Testis (tissue), 2 donors: ENCODE data around the gene RPL28.

Source experiments
- CTCF ChIP-seq, 3 experiments: fragments of 450-650 bp in 2 of 3; fragments of 200-600 bp in 1 of 3; sonication (generic) in 1 of 3; IDR thresholded peaks; one replicate each; pipeline ENCODE4 v1.5.1; 2016 to 2019; ENCODE audit warnings: antibody characterized with exemption in 3 of 3, mild to moderate bottlenecking in 2 of 3, moderate library complexity in 1 of 3
- POLR2A ChIP-seq: fragments of 450-650 bp; IDR thresholded peaks from one replicate; pipeline ENCODE4 v1.6.1; 2017; ENCODE audit warnings: antibody characterized with exemption, mild to moderate bottlenecking, moderate library complexity

- TF ChIP-seq CTCF (IDR thresholded peaks at IDR 0.05) (no peak), POLR2A (no peak)
Measured at GRCh38 chr19:55434356-55434919, 48.7 kb downstream of the RPL28 start.
